Effector CD8-positive, alpha-beta T cell (primary cell): ENCODE data around the gene TMEM167B.
A peak's percentile ranks its signal among the peaks of the same experiment; 100 is the strongest.

Experiments
- DNase-seq: peaks from one replicate; lab custom pipeline; 2025; lab: John Stamatoyannopoulos, UW

TMEM167B gene

DNA sequence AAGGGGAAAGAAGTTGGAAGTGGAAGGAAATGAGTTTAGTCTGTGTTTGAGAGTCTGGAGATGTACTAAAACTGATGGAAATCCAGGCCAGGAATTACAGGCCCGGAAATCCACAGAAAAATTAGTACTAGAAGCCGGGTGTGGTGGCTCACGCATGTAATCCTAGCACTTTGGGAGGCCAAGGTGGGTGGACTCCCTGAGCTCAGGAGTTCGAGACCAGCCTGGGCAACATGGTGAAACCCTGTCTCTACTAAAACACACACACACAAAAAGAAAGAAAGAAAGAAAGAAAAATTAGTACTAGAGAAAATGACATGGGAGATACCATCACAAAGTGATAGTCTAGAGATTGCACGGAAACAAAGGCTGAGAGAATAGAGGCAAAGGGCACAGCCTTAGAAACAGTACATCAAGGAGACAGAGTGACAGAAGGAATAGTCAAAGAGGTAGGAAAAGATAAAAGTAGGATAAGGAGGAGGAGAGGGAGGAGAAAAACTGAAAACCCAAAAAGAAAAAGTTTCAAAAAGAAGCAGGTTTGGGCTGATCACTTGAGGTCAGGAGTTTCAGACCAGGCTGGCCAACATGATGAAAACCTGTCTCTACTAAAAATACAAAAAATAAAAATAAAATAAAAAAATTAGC, 10.0 kb upstream of the TMEM167B start:
- no peak for DNase-seq

DNA sequence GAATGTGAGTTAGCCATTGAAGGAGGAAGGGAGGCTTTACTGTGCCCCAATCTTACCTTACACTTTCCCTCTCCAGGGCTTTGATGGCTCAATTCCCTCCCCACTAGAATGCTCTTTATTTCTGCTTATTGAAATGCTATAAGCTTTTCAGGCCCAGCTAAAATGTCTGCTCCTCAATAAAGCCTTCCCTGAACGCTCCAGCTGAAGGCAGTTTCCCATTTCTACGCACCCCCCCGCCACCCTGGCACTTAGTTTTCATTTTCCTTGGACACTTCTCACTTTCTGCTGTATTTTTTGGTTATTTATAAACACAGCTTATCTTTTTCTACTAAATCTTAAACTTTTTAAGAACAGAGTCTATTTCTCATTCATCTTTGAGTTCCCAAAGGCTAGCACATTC, 7.1 kb upstream of the TMEM167B start:
- no peak for DNase-seq

DNA sequence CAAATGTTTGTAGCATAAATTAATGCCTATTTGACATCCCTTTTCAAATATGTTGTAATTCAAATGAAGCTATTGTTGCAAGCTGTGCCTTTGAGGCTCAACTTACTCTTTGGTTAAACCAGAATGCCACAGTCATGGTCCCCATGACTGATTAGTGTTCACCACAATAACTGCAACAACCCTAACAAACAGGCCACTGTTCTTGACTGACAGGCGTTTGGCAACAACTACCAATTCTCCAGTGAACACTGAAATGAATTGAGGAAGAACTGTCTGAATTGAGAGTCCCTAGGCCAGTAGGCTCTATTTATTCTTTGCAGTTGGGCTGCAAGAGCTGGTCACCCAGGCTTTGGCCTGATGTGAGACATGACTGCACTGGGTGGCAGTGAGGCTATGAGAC, 6.6 kb upstream of the TMEM167B start:
- no peak for DNase-seq

DNA sequence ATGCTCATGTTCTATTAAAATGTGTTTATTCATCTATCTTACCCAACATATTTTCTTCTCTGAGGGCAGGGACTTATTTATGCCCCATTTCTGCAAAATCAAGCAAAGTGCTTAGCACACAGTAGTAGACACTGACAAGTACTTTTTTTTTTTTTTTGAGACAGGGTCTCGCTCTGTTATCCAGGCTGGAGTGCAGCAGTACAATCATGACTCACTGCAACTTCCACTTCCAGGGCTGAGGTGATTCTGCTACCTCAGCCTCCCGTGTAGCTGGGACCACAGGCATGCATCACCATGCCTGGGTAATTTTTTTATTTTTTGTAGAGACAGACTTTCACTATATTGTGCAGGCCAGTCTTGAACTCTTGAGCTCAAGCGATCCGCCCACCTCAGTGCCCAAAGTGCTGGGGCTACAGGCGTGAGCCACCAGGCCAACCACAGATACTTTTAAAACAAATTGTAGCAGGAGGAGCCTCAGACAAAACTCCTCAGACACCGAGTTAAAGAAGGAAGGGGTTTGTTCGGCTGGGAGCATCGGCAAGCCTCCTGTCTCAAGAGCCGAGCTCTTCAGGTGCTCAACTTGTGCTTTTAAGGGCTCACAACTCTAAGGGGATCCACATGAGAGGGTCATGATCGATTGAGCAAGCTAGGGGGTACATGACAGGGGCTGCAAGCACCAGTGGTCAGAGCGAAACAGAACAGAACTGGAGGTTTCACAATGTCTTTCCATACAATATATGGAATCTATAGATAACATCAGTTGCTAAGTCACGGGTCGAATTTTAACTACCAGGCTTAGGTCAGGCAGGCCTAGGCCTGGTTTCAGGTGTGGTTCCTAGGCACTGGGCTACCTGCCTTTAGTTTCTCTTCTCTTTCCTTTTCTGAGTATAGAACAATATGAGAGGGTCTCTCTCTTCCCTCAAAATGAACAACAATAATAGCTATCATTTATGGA, 5.7 kb upstream of the TMEM167B start:
- no peak for DNase-seq

DNA sequence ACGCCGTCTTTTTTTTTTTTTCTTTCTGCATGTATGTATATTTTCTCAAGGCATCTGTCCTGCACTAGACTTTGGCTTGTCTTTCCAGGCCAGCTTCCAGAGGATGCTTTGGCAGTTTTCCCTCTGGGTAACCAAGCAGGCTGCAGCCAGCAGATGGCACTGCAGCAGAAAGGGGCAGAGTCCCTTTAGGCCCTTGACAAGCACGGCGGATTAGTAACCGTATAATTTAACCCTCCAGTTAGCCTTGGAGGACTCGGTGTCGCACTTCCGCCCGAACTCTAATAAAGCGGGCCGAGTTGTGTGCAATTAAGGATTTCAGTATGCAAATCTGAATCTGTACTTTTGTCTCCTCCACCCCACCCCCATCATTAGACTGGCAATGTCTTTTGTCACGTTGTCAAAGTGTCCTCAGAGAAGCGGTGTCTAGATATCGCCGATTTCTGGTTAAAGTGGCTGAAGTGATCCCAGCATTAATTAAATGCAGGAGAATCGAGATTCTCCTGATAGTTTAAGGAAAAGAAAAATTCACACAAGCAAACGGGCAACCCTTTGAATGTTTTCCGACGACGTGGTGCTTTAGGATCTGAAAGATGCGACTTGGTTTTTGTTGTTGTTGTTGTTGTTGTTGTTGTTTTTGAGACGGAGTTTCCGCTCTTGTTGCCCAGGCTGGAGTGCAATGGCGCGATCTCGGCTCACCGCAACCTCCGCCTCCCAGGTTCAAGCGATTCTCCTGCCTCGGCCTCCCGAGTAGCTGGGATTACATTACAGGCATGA, 1.1 kb upstream of the TMEM167B start:
- no peak for DNase-seq

DNA sequence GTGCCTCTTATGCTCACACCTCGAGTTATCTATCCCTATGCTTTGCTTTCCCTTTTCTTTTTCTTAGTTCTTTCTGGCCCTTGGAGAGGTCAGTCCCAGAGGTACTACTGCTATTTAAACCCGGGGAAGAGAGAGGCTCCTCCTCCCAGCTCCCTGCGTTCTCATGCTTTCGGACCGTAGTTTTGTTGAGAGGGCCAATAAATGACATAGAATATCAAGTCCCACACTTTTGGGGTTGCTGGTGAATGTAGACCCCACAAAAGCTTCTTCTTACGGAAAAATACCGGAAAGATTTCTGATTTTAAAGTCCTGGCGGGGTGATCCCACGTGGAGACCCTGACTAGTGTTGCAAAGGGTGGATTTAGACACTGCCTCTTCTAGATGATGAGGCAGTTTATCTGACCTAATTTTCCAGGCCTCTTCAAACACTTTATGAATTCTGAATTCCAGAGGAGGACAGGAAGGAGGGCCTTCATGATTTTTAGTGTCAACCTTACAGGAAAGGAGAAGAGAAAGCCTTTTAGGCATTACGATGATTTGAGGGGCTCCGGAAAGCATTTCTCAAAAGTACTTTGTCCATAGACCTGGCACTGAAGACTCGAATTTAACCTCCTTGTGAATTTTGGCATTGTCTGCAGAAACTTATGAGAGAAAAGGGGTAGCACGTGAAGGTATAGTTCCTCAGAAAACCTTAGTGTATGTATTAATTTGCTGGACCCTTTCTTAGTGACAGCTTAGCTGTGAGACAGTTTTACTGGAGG, 694 bp downstream of the TMEM167B start:
- no peak for DNase-seq

DNA sequence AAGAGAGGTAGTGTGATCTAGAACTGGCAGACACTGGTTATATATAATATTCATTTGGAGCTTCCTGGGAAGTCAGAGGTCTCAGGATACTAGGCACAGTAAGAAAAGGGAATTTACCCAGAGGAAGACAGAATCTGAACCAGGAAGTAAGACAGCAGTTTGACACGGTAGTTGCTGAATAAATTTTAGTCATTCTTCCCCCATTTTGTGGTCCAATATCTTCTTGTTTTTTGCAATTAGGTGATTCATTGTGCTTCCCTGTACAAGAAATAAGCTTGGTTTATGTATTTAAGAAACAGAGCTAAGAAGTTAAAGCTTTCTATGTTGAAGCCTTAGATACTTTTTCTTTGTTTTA, 1.3 kb downstream of the TMEM167B start:
- no peak for DNase-seq

DNA sequence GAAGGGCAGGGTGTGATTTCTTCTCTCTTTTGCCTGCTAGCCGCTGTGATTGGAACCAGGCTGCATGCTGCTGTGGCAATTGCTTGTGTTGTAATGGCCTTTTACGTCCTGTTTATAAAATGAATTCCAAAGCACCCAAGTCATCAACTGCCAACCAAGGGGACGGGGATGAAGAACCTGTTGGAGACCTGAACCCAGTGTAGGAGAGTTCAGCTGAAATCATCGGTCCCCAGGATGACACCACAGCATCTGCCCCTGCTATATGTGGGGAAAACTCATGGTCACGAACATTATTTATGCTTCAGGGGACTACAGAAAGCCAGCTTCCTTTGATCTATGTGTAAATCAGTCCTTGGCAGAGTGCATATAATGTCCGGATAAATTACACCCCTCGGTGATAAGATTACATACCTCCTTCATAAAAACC, 3.8 kb downstream of the TMEM167B start:
- DNase-seq: no peak

DNA sequence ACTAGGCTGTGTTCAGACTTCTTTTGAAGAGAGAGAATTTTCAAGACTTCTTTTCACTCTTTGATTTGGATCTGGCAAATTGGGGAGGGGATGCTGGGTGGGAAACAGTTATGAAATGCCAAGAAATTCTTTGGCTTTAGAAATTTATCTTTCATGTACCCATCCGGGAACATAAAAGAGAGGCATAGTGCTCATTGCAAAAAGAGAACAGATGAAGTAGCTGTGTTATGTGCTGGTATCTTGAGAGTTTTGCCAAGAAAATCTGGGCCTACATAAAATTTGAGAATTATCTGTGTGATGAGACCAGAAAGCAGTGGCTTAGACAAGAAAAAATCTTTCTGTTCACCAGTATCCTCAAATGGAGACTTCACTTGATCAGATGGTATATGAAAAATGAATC, 4.3 kb downstream of the TMEM167B start:
- DNase-seq: no peak

DNA sequence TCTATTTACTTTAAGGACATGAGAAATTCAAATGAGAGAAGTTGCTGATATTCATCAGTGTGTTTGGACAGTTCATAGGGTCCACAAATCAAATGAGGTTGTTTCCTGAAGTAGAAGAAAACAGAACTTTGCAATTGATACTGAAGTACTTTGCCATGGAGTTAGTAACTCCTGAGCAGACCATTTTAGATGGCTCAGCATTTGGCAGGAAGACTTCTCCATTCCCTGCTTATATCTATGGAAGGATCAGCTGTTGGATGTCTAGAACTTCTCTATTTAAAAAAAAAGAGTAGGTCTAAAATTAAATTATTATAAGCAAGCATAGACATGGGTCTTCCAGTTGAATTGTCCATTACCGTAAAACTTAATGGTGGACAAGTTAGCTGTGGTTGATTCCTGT, 5.1 kb downstream of the TMEM167B start:
- DNase-seq: no peak

DNA sequence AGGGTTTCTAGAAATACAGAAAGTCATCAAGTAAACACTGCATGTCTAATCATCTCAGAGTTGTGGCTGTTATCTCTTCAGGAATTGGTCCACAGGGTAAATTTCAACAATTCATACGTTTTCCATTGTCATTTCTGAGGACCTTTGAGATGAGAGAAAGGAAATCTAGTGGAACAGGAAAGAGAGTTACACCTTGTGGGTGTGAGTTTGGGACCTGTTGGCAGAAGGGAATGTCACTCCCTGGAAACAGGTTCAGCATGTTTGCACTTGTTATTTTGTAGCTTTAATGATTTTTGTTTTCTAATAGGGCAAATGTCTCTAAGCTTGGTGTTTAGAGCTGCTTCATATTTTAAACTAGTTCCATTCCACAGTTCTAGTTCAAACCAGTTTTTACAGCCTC, 5.6 kb downstream of the TMEM167B start:
- DNase-seq: no peak

DNA sequence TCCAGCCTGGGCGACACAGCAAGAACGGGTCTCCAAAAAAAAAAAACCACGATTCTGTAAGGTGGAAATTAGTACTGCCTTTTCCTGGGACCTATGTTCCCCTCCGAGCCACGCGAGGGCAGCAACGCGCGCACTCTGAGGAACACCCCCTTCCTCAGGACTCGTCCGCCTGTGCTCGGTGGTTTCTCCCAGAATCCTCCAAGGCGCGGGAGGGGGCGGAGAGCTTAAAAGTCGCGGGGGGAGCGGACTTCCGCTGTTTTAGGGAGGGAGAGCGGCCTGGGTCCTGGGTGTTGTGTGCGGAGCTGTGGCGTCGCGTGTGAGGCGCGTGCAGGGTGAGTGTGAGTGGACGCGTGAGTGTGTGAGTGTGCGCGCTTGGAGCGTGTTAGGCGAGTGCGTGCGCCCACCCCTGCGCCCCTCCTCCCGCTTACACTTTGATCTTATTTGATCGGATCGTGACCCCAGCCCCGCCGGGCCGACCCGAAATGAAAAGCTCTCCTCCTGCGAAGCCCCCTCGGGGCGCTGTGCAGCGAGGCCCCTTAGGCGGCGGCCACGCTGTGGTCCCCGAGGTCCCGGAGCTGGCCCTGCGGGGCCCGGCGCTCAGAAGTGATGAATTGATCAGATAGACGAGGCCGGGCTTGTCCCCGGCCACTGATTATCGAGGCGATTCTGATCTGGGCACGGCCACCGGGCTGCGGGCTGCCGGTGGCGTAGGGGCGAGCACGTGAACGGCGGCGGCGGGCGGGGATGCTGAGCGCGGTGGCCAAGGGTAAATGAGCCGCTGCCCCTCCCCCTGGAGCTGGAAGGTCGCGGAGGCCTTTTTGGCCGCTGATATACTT, 9.6 kb downstream of the TMEM167B start:
- peak; percentile 94 for DNase-seq

DNA sequence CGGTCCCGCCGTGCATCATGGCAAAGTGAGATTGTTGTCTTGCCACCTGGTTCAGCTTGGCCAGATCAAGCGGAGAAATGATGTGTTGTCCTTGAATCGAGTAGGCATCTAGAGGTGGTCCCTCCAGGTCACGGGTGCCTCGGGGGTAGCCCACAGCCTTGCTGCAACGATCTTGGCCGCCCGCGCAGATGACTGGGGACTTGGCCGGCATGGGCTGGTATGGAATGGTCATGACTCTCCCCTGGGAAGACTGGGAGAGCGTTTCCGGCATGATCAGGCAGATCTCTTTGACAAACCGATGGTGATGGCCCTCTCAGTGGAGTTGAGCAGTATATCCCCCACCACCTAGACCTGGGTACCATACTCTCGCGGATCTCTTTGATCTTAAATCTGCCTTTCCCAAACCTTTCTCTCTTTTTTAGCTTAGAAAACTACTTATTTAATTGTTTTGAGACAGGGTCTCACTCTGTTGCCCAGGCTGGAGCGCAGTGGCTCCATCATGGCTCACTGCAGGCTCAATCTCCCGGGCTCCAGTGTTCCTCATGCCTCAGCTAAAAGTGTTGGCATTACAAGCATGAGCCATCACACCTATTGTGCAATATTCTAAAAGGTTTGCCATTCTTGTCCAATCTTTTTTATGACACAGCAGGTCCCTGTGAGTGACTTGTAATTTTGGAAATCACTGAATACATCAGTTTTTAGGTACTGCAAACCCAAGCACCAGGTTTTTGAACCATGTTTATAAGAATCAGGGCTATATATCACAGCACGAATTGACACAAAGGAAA, 14.0 kb downstream of the TMEM167B start:
- DNase-seq: no peak

DNA sequence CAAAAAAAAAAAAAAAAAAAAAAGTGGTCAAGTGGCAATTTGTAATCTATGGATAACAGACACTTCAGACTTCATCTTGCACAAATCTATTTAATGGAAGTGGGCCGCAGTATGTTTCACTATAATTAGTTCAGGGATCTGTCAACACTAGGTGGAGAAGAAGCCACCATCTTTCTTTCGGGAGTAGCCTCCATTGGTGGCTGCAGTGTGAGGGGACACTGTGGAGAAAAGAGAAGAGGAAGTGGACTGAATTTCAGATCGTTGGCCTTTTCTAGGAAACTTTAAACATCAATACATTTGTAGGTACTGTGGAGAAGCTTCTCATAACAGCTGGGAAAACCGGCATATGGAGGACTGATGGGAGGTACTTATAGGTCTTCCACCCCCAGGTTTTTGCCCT, 15.3 kb downstream of the TMEM167B start:
- DNase-seq: no peak

DNA sequence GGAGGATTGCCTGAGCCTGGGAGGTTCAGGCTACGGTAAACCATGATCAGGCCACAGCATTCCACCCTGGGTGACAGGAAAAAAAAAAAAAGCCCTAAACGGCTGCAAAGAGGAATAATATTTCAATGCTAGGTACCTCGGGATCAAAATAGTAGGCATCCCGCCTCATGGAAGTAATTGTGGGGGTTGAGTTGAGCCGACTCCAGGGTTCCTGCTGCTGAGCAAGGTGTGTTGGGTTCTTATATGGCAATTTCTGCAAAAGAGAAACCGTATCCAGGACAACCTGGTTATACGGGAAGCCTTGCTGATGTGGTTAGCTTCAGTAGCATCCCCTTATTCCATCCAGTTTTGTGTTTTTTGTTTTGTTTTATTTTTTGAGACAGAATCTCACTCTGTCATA, 17.2 kb downstream of the TMEM167B start:
- no peak for DNase-seq

DNA sequence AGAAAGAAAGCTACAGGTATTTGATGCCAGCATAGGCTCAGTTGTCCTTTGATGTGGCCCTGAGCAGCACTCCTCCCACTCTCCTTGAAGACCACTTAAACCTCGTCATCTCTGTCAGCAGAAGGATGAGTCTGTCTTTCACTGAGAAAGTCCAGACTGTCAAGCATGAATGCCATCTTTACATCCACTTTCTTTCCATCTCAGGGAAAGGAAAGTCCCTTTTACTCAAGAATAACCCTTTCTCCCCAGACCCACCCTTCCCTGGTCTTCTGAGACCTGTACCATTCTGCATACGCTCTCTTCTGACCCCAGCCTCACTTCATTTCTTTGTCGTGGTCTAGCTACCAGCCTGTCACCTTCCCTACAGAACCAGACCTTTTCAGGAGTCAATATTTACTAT, 19.3 kb downstream of the TMEM167B start:
- DNase-seq: no peak

DNA sequence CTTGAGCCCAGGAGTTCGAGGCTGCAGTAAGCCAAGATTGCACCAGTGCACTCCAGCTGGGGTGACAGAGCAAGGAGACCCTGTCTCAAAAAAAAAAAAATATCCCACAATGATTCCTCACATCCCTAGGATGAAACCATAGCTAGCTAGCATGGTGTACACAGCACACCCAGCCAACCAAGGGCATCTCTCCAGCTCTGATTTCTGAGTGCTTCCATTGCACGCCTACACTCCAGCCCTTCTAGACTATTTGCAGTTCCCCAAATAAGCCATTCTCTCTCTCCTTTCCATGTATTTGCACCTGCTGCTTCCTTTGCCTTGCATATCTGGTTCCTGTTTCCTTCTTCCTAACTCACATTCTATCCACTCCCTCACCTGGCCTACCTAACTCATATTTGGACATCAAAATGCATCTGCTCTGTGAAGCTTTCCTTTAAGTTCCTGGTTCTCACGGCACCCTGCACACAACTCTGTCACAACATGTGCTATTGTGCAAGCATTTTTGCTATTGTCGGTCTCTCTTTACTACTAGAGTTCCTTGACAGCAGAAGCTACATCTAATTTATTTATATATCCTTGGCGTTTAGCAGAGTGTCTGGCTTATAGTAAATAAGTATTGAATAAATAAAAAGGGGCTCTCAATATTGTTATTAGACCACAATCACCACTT, 21.0 kb downstream of the TMEM167B start:
- no peak for DNase-seq

DNA sequence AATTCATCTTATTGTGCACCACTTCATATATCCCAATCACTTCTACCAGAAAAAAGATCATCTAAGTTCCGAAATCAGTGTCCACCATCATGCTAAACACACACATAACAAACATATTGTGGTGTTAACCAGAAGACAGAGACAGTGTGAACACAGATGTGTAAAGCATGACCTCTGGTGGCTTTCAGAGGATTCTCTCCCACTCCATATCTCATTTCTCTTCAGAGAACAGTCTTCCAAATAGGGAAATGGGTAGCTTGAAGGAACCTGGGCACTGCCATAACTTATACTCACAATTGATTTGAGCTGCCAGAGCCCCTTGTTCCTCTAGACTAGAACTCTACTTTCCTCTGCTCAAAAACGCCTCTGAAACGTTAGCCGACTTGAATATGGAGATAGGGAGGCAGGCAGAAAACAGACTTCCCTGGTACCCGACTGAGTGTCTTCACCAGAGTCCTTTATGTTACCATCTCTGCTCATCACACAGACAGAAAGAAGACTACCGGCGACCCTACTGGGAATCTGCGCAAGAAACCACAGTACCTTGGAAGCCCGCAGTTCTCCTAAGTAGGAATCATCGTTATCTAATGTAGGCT, 21.6 kb downstream of the TMEM167B start:
- no peak for DNase-seq

DNA sequence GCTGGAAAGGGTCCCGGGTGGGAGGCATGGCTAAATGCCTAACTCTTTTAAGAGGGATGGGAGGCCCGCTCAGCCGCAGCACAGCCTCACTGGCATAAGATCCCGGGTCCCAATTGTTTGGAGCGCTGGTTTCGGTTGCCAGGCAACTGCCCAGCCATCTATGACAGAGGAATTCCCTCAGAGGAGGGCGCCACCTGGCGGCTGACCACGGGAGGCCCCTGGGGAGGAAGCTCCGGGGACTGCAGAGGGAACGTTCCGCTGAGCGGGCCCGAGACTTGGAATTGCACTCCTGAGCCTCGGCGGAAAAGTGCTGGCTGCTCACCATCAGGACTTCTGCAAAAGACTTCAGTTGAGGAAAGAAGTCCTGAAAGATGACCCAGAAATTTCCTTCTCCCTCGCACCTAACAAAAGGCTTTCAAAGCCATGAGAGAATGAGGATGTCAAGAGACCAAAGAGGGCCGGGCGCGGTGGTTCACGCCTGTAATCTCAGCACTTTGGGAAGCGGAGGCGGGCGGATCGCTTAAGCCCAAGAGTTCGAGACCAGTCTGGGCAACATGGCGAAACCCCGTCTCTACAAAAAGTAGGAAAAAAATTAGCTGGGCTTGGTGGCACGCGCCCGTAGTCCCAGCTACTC, 22.2 kb downstream of the TMEM167B start:
- DNase-seq: peak; percentile 83
